H1 (cell line): ENCODE results near the gene CD96. TPM values are rescaled to one million over a fixed set of nuclear protein-coding genes. Genes with fewer than 3 reads are reported as not detected.

Experiments
- BCL11A ChIP-seq, 2 experiments: IDR thresholded peaks; one replicate each; pipeline ENCODE4 v1.6.1; 2011; ENCODE audit warnings: low read depth in 2 of 2, low read length in 2 of 2, mild to moderate bottlenecking in 2 of 2
- CHD7 ChIP-seq: fragments of 300-600 bp; sonication (generic); IDR thresholded peaks from 2 replicates; pipeline ENCODE4 v1.7.1; 2012; ENCODE audit warnings: low read length, moderate library complexity, mild to moderate bottlenecking, inconsistent platforms; ENCODE audit not compliant: insufficient replicate concordance
- EZH2 ChIP-seq: fragments of 200-600 bp; sonication (generic); IDR thresholded peaks from 2 replicates; pipeline ENCODE4 v1.7.1; 2012; ENCODE audit warnings: low read depth, mild to moderate bottlenecking, moderate library complexity, low read length, inconsistent platforms; ENCODE audit not compliant: severe bottlenecking
- GTF2F1 ChIP-seq: IDR thresholded peaks from 2 replicates; pipeline ENCODE4 v1.6.1; 2012; ENCODE audit warnings: low read depth, low read length, improper control_type of control experiment, borderline replicate concordance
- HDAC2 ChIP-seq, 2 experiments: fragments of 300-600 bp in 1 of 2; sonication (generic) in 1 of 2; IDR thresholded peaks; 2 replicates each; pipeline ENCODE4 v1.6.1; 2011 to 2012; ENCODE audit warnings: low read depth in 2 of 2, low read length in 2 of 2, mild to moderate bottlenecking in 2 of 2, moderate library complexity in 2 of 2, borderline replicate concordance in 1 of 2, inconsistent platforms in 1 of 2
- MAFK ChIP-seq: IDR thresholded peaks from 2 replicates; pipeline ENCODE4 v1.6.1; 2012; ENCODE audit warnings: low read depth, mild to moderate bottlenecking, improper control_type of control experiment, low read length
- NRF1 ChIP-seq: IDR thresholded peaks from 2 replicates; pipeline ENCODE4 v1.6.1; 2011; ENCODE audit warnings: mild to moderate bottlenecking, low read depth, low read length, improper control_type of control experiment
- POLR2AphosphoS5 ChIP-seq: IDR thresholded peaks from 2 replicates; pipeline ENCODE4 v1.6.1; 2011; ENCODE audit warnings: low read depth, low read length
- SP2 ChIP-seq: IDR thresholded peaks from 2 replicates; pipeline ENCODE4 v1.6.1; 2012; ENCODE audit warnings: mild to moderate bottlenecking, low read length, inconsistent platforms
- polyA plus RNA-seq, 7 experiments: library from polyadenylated mRNA; depleted of rRNA in 3 of 7; stranded (reverse) in 5 of 7; unstranded in 2 of 7; fragments of >200 nt in 5 of 7; fragments of 200-250 nt in 2 of 7; gene quantifications; 1 replicate in 5 of 7; 2 replicates in 1 of 7; 4 replicates in 1 of 7; pipeline versions ENCODE4 v1.2.1 to v1.2.3, GENCODE V29; 2011 to 2013; ENCODE audit warnings: missing spikeins in 2 of 7, mixed read lengths in 2 of 7
- total RNA-seq: library from RNA; stranded (reverse); fragmentation: NEBNext Ultra II Directional; extraction: Animal tissue kit (Norgen Biotek cat#: 25700); gene quantifications from 2 replicates; pipeline ENCODE4 v1.2.1, GENCODE V29; 2021
- TF ChIP-seq, protein P1 (sequence below): IDR thresholded peaks from 2 replicates; pipeline ENCODE4 v1.6.1; 2011; ENCODE audit warnings: low read length, improper control_type of control experiment

CD96 gene
- total and polyA plus RNA-seq, 2 of the 8 experiments (the other 6 are each of a cell fraction or from before 2014, with no cell fraction given), result not detected

DNA sequence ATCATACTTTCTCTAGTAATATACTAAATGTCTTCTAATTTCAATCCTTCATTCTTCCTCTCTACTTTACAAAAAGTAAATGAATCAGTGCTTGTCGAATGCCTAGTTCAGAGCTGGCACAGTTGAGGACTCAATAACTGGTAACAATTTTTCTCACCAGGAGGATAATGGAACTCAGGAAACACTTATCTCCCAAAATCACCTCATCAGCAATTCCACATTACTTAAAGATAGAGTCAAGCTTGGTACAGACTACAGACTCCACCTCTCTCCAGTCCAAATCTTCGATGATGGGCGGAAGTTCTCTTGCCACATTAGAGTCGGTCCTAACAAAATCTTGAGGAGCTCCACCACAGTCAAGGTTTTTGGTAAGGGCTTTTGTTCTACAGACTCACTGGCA lies 36.9 kb downstream of the CD96 start (continued):
- TF ChIP-seq CHD7 (no peak), BCL11A (IDR thresholded peaks at IDR 0.05; ENCODE audit: low read depth in 2 of 2, low read length in 2 of 2) (no peak), EZH2 (no peak), MAFK (no peak), HDAC2 (IDR thresholded peaks at IDR 0.05; ENCODE audit: borderline replicate concordance in 1 of 2, low read depth in 2 of 2, low read length in 2 of 2) (no peak), NRF1 (no peak), GTF2F1 (no peak), SP2 (no peak), POLR2AphosphoS5 (no peak)
- TF ChIP-seq, protein P1, sequence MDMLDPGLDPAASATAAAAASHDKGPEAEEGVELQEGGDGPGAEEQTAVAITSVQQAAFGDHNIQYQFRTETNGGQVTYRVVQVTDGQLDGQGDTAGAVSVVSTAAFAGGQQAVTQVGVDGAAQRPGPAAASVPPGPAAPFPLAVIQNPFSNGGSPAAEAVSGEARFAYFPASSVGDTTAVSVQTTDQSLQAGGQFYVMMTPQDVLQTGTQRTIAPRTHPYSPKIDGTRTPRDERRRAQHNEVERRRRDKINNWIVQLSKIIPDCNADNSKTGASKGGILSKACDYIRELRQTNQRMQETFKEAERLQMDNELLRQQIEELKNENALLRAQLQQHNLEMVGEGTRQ, result no peak
